Ectodermal cell (in vitro differentiated cells): ENCODE measurements around the gene TCP11L1.
"Not testable (repeated sequence)": the region's sequence is repeated elsewhere in the genome, so short reads cannot be mapped to it uniquely, and the experiment has no call there.

Source experiments
- H3K27ac ChIP-seq: 2 replicates; pipeline ENCODE4 v1.7.0; 2013; ENCODE audit warnings: mild to moderate bottlenecking, low read depth, low read length; ENCODE audit not compliant: insufficient read depth, poor library complexity, severe bottlenecking
- H3K27me3 ChIP-seq: 2 replicates; pipeline ENCODE4 v1.7.0; 2013; ENCODE audit warnings: mild to moderate bottlenecking, low read length; ENCODE audit not compliant: insufficient read depth, control insufficient read depth, poor library complexity, severe bottlenecking
- H3K36me3 ChIP-seq: one replicate; pipeline ENCODE4 v1.7.0; 2013; ENCODE audit warnings: low read length; ENCODE audit not compliant: control insufficient read depth, insufficient read depth
- H3K4me1 ChIP-seq: one replicate; pipeline ENCODE4 v1.7.0; 2013; ENCODE audit warnings: low read length; ENCODE audit not compliant: control insufficient read depth, insufficient read depth
- H3K4me3 ChIP-seq: 2 replicates; pipeline ENCODE4 v1.7.0; 2013; ENCODE audit warnings: low read depth, low read length, control low read depth; ENCODE audit not compliant: insufficient read depth
- H3K9me3 ChIP-seq: 2 replicates; pipeline ENCODE4 v1.7.0; 2013; ENCODE audit warnings: mild to moderate bottlenecking, low read length, moderate library complexity; ENCODE audit not compliant: control insufficient read depth
- WGBS, 2 experiments: methylation state at CpG; one replicate each; pipeline ENCODE4 v1.1.7; 2013; ENCODE audit warnings: missing lambda C conversion rate in 2 of 2; 5-methylcytosine and 5-hydroxymethylcytosine counted together

TCP11L1 gene

GRCh38 chr11:33028537-33028914 is 10.8 kb upstream of the TCP11L1 start:
- 87 to 98% methylated on average over 1 to 2 of the region's 2 CpGs for WGBS, 2 experiments
- Histone ChIP-seq H3K9me3 (no peaks in the 10 kb centered on the region), H3K4me1 (no peaks in the 10 kb centered on the region), H3K36me3 (no peaks in the 10 kb centered on the region), H3K4me3 (no peak overlapping the region), H3K27me3 (no peaks in the 10 kb centered on the region), H3K27ac (no peak overlapping the region)

DNA sequence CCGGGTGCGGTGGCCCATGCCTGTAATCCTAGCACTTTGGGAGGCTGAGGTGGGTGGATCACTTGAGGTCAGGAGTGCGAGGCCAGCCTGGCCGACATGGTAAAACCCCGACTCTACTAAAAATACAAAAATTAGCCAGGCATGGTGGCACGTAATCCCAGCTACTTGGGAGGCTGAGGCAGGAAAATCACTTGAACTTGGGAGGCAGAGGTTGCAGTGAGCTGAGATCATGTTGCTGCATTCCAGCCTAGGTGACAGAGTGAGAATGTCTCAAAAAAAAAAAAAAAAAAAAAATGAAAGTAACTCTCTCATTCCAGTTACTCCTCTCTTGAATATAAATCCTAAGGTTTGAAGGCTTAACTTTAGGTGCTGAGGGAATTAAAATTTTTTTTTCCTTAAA is 10.2 kb upstream of the TCP11L1 start:
- H3K4me3 ChIP-seq, H3K27ac ChIP-seq, H3K9me3 ChIP-seq, H3K36me3 ChIP-seq, H3K27me3 ChIP-seq, H3K4me1 ChIP-seq: not testable (repeated sequence)
- 92 to 95% methylated on average over 6 of the region's 6 CpGs for WGBS, 2 experiments

DNA sequence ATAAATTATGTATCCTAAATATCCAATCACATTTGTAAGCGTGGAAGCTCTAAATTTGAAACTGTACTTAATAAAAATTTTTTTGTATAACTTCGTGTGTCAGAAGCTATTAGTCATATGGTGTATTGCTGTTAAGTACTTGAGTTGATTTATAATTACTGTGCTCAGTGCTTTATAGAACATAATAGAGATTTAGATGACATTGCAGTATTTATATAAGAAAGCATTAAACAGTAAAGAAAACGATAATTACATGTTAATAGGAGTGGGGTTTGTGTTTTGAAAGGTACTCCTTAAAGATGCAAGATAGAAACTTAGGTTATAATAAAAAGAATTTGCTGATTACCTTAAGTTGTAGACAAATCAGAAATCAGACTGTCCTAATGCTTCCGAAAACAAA is 5.9 kb upstream of the TCP11L1 start:
- no peaks in the 10 kb centered on the region for H3K27me3 ChIP-seq
- H3K9me3 ChIP-seq, result no peaks in the 10 kb centered on the region
- H3K27ac ChIP-seq, result no peak overlapping the region
- WGBS, 2 experiments, result 71% methylated on average over 4 of the region's 4 CpGs; no CpG with 5 or more reads in 1 of the 2 experiments
- no peaks in the 10 kb centered on the region for H3K36me3 ChIP-seq
- no peak overlapping the region for H3K4me3 ChIP-seq
- H3K4me1 ChIP-seq, result no peaks in the 10 kb centered on the region

GRCh38 chr11:33035011-33035410 is 4.4 kb upstream of the TCP11L1 start:
- Histone ChIP-seq H3K9me3 (no peaks in the 10 kb centered on the region), H3K27me3 (no peaks in the 10 kb centered on the region), H3K4me3 (no peak overlapping the region), H3K36me3 (no peaks in the 10 kb centered on the region), H3K4me1 (no peaks in the 10 kb centered on the region), H3K27ac (no peak overlapping the region)
- 95 to 96% methylated on average over 1 of the region's 1 CpG for WGBS, 2 experiments

GRCh38 chr11:33040033-33040861 is 875 bp downstream of the TCP11L1 start:
- H3K9me3 ChIP-seq, result no peaks in the 10 kb centered on the region
- peak overlapping the region; percentile 70 for H3K4me3 ChIP-seq
- no peaks in the 10 kb centered on the region for H3K27me3 ChIP-seq
- 10 to 12% methylated on average over 27 to 30 of the region's 30 CpGs for WGBS, 2 experiments
- peak overlapping the region; percentile 3 for H3K27ac ChIP-seq
- H3K4me1 ChIP-seq, result peaks cover 5% of the 10 kb centered on the region
- peaks cover 13% of the 10 kb centered on the region for H3K36me3 ChIP-seq

GRCh38 chr11:33040862-33041453 is 1.6 kb downstream of the TCP11L1 start:
- peaks cover 5% of the 10 kb centered on the region for H3K4me1 ChIP-seq
- 71 to 76% methylated on average over 4 to 5 of the region's 5 CpGs for WGBS, 2 experiments
- H3K4me3 ChIP-seq, result no peak overlapping the region
- H3K36me3 ChIP-seq, result peaks cover 20% of the 10 kb centered on the region
- no peaks in the 10 kb centered on the region for H3K9me3 ChIP-seq
- no peaks in the 10 kb centered on the region for H3K27me3 ChIP-seq
- H3K27ac ChIP-seq, result no peak overlapping the region

- Histone ChIP-seq H3K9me3 (no peaks in the 10 kb centered on the region), H3K27ac (no peak overlapping the region), H3K4me1 (peaks cover 5% of the 10 kb centered on the region), H3K27me3 (no peaks in the 10 kb centered on the region), H3K36me3 (peaks cover 30% of the 10 kb centered on the region), H3K4me3 (no peak overlapping the region)
- WGBS, 2 experiments, result 96 to 100% methylated on average over 1 of the region's 2 CpGs
These were observed 4.0 kb downstream of the TCP11L1 start for GRCh38 chr11:33043221-33043830.

DNA sequence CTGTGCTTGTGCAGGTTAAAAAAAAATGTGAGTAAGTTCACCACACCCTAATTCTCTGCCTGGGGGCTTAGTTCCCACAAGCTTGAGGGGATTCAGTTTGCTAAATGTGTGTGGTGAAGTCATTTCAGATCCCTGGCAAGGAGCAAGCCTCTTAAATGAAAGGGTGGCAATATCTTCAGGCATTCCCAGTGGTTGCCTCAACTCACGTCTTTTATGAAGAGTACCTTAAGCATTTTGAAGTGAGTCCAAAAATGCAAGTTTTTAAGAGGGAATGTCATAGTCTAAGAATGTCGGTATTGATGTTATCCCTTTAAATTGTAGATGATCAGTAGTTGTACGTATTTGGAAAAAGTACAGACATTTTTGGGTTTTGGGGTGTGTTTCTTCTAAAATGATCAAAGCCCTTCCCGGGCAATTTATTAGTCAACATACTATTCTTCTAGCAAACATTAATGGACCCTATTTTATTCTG is 4.9 kb downstream of the TCP11L1 start:
- Histone ChIP-seq H3K36me3 (peaks cover 30% of the 10 kb centered on the region), H3K9me3 (no peaks in the 10 kb centered on the region), H3K4me1 (peaks cover 5% of the 10 kb centered on the region), H3K27ac (no peak overlapping the region), H3K27me3 (no peaks in the 10 kb centered on the region), H3K4me3 (no peak overlapping the region)
- WGBS, 2 experiments, result 97 to 99% methylated on average over 3 to 4 of the region's 4 CpGs

DNA sequence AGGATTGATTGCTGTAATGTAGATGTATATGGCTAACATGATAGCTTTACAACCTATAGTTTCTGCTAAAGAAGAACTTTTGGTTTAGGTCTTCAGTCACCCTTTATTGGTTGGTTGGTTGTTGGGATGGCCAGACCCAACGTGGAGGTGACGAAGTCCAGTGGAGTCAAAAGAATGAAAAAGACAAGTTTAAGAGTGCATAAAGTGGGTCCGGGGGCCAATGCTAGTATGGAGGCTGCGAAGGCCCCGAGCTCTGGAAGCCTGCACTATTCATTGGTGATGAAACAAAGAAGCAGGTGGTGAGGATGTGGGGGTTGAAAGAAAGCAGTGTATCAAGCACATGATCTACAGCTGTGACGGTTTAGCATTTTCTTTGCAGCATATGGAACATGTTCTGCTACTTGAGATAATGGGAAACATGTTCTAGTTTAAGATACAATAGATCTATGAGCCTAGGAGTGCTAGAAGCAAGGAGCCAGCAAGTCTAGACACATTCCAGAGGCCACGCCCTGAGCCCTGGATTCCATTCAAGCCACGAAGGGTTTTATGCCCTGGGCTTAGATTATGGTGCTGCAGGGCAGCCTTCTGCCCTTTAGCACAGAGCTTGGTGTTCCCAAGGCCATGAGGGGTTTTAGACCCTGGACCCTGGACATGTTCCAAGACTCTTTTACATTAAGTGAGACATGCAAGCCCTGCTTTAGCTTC is 6.3 kb downstream of the TCP11L1 start:
- Histone ChIP-seq H3K4me3 (no peak overlapping the region), H3K27me3 (no peaks in the 10 kb centered on the region), H3K9me3 (no peaks in the 10 kb centered on the region), H3K27ac (no peak overlapping the region), H3K4me1 (peaks cover 2% of the 10 kb centered on the region), H3K36me3 (peaks cover 30% of the 10 kb centered on the region)
- 93 to 95% methylated on average over 8 of the region's 8 CpGs for WGBS, 2 experiments

DNA sequence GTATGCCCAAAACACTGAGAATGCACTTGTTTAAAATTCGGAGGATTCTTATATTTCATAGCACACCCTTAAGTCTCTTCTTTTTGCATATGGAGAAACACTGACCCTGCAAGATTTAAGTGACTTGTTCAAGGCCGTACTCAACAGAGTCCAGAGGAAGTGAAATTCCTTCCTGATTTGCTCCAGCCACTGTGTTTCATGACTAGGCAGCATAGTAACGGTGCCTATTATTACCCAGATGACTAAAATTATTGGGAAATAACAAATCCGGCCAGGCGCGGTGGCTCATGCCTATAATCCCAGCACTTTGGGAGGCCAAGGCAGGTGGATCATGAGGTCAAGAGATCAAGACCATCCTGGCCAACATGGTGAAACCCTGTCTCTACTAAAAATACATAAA is 9.3 kb downstream of the TCP11L1 start:
- H3K27me3 ChIP-seq, H3K9me3 ChIP-seq, H3K4me3 ChIP-seq, H3K27ac ChIP-seq, H3K4me1 ChIP-seq: not testable (repeated sequence)
- WGBS, 2 experiments, result 89 to 95% methylated on average over 6 of the region's 6 CpGs
- H3K36me3 ChIP-seq, result peaks cover 30% of the 10 kb centered on the region
